Fibroblast of skin of left biceps (primary cell): ENCODE data around the gene CNNM3.

ENCODE experiments used
- DNase-seq, 2 experiments: peaks; one replicate each; pipeline ENCODE4 v3.0.0-alpha.2; 2013; ENCODE audit warnings: low read depth in 2 of 2

CNNM3 gene

DNA sequence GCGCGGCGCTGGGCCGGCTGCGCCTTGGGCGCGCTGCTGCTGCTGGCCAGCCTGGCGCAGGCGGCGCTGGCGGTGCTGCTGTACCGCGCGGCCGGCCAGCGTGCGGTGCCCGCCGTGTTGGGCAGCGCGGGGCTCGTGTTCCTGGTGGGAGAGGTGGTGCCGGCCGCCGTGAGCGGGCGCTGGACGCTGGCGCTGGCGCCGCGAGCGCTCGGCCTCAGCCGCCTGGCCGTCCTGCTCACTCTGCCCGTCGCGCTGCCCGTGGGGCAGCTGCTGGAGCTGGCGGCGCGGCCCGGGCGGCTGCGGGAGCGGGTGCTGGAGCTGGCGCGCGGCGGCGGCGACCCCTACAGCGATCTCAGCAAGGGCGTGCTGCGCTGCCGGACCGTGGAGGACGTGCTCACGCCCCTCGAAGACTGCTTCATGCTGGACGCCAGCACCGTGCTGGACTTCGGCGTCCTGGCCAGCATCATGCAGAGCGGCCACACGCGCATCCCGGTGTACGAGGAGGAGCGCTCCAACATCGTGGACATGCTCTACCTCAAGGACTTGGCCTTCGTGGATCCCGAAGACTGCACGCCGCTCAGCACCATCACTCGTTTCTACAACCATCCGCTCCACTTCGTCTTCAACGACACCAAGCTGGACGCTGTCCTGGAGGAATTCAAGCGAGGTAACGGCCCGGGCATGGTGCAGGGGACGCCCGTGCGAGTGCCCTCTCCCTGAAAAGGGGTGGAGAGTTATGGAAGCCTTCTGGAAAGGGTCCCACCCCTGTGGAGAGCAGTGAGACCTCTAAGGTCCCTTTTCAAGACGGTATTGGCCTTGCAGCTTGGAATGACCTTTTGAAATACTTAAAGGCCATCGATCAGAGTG lies 1.0 kb downstream of the CNNM3 start:
- no peak for DNase-seq

DNA sequence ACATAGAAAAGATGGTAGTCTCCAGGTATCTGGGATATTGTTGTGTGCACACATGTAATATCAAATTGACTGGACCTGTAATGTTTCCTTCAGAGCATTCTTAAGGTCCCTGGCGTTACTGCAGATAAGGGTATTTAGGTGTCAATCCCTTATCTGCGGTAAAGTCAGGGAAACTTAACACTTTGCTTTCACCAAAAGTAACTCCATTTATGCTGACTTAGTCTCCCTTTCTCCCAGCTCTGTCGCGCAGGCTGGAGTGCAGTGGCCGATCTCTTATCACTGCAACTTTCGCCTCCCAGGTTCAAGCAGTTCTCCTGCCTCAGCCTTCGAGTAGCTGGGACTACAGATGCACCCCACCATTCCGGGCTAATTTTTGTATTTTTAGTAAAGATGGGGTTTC lies 1.8 kb downstream of the CNNM3 start:
- no peak for DNase-seq

DNA sequence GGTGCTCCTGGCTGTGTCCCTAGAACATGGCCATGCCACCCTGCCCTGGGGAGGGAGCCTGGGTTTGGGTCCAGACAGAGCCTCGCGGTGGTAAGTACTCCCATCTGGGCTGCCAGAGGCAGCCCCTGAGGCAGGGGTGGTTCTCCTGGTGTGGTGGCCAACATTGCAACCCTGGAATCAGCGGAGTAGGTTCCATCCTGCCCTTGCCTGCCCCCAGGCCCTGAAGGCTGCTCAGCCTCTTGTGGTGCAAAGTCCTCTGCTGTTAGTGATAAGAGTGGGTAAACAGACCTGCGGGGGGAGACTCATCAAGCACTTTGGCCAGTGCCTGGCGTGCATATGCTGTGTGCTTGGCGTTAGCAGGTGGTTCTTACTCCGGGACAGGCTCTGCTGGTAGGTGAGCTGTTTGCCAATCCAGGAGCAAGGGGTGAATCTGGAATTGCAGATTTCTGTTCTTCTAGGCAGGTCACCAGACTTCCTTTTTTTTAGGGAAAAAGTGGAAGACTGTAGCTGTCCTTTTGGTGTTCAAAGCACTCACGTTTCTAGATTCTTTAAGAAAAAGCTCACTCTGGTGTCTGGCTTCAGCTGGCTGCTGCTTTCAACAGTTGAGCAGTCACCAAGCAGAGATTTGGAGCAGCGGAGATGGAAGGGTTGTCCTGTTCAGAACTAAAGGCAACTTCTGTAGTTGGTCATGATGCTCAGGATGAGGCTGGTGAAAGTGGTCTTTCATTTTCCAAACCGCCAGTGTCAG lies 3.2 kb downstream of the CNNM3 start:
- DNase-seq = no peak

DNA sequence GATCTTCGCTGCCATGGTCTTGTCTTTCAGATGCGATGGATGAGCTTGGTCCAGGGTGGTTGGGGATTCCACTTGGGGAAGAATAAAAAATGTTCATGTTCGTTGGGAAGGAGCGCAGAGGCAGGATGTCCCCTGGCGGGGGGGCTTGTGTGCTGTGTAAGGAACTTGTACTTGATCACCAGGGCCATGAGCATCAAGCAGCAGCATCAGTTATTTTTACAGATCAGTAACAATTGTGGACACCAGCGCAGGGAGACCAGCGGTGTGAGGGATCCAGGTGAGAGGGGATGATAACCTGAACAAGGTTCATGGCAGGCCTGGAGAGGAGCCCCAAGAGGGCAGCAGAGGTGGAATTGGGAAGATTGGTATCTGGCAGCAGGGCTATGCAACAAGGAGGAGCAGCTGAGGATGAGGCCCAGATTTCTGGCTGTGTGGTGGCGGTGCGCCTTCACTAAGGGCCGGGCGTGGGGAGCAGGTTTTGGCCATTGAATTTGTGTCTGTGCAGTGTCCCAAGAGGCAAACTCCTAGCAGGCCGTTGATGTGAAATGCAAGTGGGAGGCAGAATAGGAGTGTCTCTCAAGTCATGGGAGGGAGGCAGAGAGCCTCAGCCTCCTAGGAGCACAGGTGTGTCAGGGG lies 3.9 kb downstream of the CNNM3 start:
- DNase-seq = no peak

DNA sequence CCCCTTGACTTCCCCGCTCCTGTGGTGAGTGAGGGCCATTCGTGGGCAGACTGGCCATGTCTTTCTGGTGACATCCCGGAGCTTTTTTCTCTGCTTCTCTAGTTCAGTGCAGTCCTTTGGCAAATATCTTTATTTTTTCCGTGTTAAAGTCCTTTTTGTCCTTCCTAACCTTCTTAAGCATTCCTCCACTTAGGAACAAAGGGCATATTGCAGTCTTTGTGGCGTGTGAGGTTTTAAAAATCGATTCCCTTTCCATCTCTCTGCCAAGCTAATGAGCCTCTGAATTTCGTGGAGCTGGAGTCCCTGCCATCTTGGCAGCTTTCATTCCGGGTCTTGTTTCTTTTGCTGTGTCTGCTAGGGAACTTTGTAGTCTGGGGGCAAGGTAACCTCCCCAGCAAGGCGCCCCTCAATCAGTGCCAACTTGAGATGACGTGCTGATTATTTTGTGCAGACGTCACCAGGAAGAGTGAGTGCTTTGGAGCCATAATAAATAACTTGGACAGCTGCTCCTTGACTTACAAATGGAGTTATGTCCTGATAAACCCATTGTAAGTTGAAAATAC lies 5.1 kb downstream of the CNNM3 start:
- no peak for DNase-seq

GRCh38 chr2:96822786-96823185 lies 6.7 kb downstream of the CNNM3 start:
- DNase-seq = no peak

DNA sequence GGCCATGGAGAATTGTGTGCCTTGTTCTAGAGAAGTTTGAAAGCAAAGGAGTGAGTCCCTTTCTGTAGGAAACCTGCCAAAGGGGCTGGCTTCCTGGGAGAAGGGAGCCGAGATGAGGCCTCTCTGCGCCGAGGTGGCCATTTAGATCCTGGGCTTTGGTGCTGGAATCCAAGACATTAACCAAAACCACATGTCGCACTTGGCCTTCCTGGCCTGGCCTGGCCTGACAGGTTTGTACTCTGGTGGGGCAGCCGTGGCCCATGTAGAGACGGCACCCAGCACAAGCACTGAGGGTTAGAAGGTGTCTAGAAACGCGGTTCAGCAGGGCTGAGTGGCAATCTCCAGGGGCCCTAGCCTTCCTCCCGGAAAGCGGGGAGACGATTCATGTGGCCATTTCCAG lies 7.1 kb downstream of the CNNM3 start:
- no peak for DNase-seq

DNA sequence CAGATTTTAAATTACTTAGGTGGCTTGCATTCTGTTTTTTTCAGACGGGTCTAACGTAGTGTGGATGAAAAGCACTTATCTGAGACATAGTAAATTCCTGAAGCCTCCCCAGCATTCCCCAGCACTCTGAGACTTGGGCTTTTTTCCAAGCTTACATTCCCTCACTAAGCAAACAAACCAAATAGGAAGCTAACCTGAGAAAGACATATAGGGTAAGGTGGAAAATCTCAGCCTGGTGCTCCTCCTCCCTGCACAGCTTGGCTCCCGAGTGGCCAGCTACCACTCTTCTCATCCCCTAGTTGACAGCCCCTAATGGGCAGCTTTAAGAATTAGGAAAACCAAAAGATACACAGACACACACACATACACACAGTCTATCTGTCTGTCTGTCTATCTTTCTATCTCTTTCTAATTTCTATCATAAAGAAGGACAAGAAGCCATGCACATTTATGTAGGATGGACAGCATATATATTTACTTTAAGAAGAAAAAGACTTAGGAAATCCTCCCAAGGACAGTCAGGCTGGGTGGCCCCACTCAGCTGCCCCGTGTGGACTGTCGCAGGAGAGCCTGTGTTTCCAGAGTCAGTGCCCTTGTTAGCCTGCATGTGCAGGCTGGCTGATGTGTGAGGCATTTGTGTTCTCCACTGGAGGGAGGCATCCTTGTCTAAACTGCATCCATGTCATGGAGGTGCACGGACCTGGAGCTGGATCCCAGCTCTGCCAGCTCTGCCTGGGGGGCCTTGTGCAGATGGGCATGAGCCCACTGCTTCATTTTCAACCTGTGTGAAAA lies 8.2 kb downstream of the CNNM3 start:
- no peak for DNase-seq

GRCh38 chr2:96825057-96825456 lies 9.0 kb downstream of the CNNM3 start:
- no peak for DNase-seq

GRCh38 chr2:96826546-96827278 lies 10.6 kb downstream of the CNNM3 start:
- DNase-seq = no peak

DNA sequence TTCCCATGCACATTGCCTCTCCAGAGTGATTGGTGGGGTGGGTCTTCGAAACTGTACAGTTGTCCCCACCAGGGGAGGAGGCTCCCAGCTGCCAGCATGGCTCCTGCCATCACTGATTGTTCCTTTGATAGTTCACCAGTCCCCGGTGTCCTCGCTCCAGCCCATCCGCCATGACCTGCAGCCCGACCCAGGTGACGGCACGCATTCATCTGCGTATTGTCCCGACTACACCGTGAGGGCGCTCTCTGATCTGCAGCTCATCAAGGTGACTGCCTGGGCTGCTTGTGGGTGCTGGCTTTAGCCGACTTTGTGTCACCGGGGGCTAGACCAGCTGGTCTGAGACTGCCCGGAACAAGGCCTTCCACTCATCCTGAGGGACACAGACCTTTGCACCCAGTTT lies 12.4 kb downstream of the CNNM3 start:
- DNase-seq = no peak

DNA sequence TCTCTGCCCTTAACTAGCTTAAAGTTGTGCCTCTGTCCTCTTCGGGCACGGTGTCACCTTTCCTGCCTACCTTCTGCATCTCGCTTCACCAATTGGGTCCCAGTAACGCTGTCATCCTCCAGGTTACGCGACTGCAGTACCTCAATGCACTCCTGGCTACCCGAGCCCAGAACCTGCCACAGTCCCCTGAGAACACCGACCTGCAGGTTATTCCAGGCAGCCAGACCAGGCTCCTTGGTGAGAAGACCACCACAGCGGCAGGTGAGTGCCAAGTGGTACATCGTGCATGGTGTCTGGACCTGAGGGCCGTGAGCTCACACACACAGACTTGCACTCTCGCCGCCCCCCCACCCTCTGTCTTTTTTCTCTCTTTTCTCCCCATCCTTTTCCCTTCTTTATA lies 12.8 kb downstream of the CNNM3 start:
- no peak for DNase-seq

GRCh38 chr2:96830044-96830562 lies 14.0 kb downstream of the CNNM3 start:
- no peak for DNase-seq

GRCh38 chr2:96831679-96832078 lies 15.6 kb downstream of the CNNM3 start:
- no peak for DNase-seq

DNA sequence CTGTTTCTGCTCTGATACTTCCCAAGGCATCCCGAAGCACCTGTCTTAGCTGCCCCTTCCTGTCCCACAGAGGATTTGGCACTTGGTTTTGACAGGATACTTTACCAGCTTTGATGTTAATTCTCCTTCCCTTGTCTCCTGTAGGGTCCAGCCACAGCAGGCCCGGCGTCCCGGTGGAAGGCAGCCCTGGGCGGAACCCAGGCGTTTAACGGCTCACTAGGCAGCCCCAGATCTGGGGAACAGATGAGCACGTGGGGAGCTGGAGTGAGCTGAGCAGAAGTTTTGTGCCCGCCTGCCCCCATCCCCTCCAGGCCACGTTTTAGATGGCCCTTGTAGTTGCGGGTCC lies 16.3 kb downstream of the CNNM3 start:
- no peak for DNase-seq

DNA sequence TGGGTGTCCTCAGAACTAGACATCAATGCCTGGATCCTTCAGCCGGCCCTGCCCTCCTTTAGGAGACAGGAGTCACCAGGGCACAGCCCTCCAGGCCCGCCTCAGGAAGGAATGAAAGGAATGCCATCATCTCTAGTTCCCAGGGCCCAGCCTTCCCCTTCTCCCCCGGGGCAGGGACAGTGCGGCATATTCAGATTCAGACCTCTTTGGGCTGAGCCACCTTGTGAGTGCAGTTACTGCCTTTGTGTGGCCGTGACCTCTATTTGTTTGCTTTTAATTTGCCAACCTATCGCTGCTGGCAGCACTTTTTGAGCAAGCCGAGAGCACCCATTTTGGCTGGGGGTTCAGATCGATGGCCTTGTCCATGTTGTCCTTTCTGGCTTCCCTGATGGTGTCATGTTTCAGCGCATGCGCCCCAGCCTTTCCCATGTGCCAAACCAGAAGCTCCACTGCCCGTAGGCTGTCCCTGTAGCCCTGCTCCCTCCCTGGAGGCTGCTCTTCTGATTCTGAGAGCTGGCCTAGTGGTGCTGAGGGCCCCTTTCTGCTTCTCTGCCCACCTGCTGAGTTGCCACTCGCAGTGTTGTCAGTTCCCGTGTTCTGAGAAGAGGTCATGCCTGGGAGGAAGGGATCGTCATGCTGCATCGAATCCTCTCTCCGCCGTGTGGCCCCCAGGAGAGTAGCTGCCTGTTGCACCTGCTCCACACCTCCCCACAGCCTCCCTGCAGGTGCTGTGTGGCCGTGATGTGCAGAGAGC lies 16.9 kb downstream of the CNNM3 start:
- no peak for DNase-seq

- DNase-seq = no peak
Observed at GRCh38 chr2:96835830-96836229, 19.8 kb downstream of the CNNM3 start.

DNA sequence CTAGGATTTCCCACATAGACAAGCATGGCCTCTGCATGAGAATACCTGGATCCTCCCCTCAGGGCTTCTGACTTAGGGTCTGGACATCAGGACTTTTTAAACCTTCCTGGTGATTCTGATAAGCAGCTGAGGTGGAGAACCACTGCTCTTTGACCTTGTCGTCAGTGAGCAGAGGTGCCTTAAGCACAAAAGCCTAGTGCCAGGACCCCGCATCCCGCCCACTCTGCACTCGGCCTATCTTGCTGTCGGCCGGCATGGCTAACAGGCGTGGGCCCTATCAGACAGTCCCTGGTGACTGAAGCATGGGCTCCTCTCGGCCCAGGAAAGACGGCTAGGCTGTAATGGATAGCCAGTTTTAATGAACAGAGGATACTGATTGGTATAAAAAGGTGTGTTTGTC lies 21.5 kb downstream of the CNNM3 start:
- no peak for DNase-seq

DNA sequence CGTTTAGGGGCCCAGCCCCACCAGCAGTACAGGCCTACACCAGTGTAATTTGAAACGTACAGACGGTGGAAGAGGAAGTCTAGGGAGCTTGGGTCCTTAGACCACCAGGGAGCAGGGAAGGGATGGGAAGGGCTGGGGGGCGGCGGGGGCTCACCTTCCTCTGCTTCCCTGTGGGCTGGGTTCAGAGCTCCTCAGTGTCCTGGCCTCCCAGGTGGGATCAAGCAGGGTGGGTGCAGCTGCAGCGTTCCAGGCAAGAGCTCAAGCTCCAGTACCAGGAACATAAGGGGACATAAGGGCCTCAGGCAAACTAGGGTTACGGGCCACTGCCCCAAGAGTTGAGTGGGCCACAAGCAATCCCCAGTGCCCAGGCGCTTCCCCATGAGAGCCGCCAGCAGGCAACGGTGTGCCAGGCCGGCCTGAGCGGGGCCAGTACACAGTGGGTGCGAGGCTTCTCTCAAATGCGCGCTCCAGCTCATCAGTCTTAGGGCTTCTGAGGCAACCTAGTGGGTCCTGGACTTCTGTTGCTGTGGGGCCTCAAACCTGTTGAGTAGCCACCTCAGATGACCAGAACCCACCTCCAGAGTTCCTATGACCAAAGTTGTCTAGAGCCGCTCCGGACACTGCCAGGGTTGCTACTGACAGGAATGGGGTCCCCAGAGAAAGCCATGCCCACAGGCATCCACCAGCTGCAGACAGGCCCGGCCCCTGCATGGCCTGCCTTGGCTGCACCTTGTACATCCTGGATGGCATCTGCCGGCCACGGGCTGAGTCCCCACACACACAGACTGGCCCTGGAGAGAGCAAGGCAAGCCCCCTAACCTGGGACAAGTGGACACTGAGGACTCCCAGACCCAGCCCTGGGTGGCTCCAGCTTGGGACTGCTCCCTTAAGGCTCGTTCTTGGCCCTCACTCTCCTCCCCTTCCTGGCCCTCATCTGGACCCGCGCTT lies 22.6 kb downstream of the CNNM3 start:
- no peak for DNase-seq
